Measurements from ENCODE around the gene NPIPA5.
"Not testable (repeated sequence)": the region's sequence is repeated elsewhere in the genome, so short reads cannot be mapped to it uniquely, and the experiment has no call there.

DNA sequence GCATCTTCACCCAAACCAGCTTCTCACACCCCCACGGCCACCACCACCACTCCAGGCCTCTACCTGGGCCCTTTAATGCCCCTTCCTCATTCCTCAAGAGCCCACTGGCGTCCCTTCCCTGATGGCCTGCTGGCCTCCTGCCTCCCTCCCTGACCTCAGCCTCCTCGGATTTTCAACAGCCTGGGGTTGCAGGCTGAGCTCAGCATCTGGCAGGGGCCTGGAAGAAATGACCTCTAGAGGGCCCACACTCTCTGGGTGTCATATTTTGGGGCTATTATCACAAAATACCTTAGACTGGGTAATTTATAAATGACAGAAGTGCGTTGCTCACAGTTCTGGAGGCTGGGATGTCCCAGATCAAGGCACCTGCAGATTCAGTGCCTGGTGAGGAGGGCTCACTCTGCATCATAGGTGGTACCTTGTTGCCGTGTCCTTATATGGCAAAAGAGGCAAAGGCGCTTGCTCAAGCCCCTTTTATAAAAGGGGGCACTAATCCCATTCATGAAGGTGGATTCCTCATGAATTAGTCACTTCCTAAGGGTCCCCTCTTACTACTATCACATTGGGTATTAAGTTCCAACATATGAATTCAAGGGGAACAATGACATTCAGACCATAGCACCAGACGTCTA, 40.0 kb downstream of the NPIPA5 start:
- not testable (repeated sequence) for TF ChIP-seq POLR2A (IDR thresholded peaks at IDR 0.05; ENCODE audit: insufficient read depth in 1 of 2, low read depth in 2 of 2, low read length in 2 of 2); CCDC6 (CRISPR knock-in tag; IDR thresholded peaks at IDR 0.05); ZNF235 (CRISPR knock-in tag; IDR thresholded peaks at IDR 0.05; ENCODE audit: borderline replicate concordance); GFI1 (CRISPR knock-in tag; IDR thresholded peaks at IDR 0.05; ENCODE audit: borderline replicate concordance); RBFOX2 (IDR thresholded peaks at IDR 0.05; ENCODE audit: low read depth, low read length)
- TF ChIP-seq, protein P1, sequence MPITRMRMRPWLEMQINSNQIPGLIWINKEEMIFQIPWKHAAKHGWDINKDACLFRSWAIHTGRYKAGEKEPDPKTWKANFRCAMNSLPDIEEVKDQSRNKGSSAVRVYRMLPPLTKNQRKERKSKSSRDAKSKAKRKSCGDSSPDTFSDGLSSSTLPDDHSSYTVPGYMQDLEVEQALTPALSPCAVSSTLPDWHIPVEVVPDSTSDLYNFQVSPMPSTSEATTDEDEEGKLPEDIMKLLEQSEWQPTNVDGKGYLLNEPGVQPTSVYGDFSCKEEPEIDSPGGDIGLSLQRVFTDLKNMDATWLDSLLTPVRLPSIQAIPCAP (CRISPR knock-in tag; IDR thresholded peaks at IDR 0.05; ENCODE audit: low read depth): not testable (repeated sequence)
- TF ChIP-seq, protein P2, sequence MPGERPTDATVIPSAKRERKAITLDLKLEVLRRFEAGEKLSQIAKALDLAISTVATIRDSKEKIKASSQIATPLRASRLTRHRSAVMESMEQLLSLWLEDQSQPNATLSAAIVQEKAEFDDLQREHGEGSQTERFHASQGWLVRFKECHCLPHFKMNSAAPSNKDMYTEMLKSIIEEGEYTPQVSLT (CRISPR knock-in tag; IDR thresholded peaks at IDR 0.05; ENCODE audit: borderline replicate concordance, low read depth): not testable (repeated sequence)

Data from HepG2 (cell line).